SH-SY5Y (cell line): ENCODE data around the gene RASD1.

Experiments used
- GATA2 ChIP-seq: IDR thresholded peaks from 2 replicates; pipeline ENCODE4 v1.6.1; 2011; ENCODE audit warnings: mild to moderate bottlenecking, low read depth, low read length
- GATA3 ChIP-seq: IDR thresholded peaks from 2 replicates; pipeline ENCODE4 v1.6.1; 2011; ENCODE audit warnings: low read depth, mild to moderate bottlenecking, low read length, moderate library complexity

GRCh38 chr17:17497845-17498520 is 1.8 kb upstream of the RASD1 start:
- no peak for TF ChIP-seq GATA3
- no peak for TF ChIP-seq GATA2
